ENCODE data around the gene HEXD.

DNA sequence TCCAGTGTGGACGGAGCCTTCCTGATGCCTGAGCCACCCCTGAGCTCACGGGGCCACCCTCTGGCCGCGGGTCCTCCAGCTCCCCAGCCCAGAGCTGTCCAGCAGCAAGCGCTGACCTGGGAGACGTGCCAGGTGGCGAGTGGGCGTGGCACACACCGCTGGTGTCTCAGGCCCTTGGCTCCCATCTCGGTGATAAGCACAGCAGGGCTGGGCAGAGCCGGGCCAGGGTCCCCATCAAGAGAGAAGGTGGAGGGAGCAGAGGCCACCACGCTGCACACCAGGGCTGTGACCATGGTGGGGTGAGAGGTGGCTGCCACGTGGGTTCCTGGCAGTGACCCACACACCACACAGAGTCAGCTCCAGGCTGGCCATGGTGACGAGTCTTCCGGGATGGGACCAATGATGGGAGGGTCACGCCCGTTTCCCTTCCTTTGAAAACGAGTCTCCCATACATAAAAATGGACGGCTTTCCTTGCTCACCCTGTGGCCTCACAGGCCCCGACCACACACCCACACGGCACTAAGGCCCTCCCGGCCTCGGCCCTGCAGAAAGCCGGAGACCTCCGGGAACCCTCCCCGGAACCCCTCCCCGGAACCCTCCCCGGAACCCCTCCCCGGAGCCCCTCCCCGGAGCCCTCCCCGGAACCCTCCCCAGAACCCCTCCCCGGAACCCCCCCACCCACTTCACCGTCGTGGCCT, 29.8 kb upstream of the HEXD start:
- TF ChIP-seq, protein P1, sequence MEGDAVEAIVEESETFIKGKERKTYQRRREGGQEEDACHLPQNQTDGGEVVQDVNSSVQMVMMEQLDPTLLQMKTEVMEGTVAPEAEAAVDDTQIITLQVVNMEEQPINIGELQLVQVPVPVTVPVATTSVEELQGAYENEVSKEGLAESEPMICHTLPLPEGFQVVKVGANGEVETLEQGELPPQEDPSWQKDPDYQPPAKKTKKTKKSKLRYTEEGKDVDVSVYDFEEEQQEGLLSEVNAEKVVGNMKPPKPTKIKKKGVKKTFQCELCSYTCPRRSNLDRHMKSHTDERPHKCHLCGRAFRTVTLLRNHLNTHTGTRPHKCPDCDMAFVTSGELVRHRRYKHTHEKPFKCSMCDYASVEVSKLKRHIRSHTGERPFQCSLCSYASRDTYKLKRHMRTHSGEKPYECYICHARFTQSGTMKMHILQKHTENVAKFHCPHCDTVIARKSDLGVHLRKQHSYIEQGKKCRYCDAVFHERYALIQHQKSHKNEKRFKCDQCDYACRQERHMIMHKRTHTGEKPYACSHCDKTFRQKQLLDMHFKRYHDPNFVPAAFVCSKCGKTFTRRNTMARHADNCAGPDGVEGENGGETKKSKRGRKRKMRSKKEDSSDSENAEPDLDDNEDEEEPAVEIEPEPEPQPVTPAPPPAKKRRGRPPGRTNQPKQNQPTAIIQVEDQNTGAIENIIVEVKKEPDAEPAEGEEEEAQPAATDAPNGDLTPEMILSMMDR (IDR thresholded peaks at IDR 0.05; ENCODE audit: low read length) = no peak
- no peak for TF ChIP-seq EZH2 (optimal IDR thresholded peaks at IDR 0.05; ENCODE audit: low read depth, low read length)
- TF ChIP-seq EZH2phosphoT487 (IDR thresholded peaks at IDR 0.05; ENCODE audit: low read length) = no peak
